Measurements from ENCODE around the gene AIG1. TPM values are rescaled to one million over a fixed set of nuclear protein-coding genes. Genes with fewer than 3 reads are reported as not detected.

Gene AIG1
- total and polyA plus RNA-seq, 2 of the 13 experiments (the other 11 are each of a cell fraction or from before 2014, with no cell fraction given): 115 to 197 TPM

DNA sequence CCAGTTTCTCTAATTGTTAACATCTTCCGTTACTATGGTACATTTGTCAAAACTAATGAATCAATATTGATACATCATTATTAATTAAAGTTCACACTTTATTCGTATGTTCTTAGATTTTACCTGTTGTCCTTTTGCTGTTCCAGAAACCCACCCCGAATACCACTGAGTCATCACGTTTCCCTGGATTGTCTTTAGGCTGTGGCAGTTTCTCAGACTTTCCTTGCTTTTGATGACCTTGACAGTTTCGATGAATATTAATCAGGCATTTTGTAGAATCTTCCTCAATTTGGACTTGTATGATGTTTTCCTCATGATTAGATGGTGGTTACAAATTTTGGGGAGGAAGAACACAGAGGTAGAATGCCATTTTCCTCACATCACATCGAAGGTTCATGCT is 39.1 kb upstream of the AIG1 start:
- Histone ChIP-seq H3K36me3 (replicated peaks in 1 of 2; ENCODE audit: control insufficient read depth in 1 of 2, insufficient read depth in 2 of 2, low read length in 2 of 2) (no peaks in the 10 kb centered on the region), H3K79me2 (ENCODE audit: insufficient read depth, low read length) (no peaks in the 10 kb centered on the region), H3K9me3 (ENCODE audit: low read length) (no peaks in the 10 kb centered on the region), H4K20me1 (ENCODE audit: insufficient read depth, low read length) (no peaks in the 10 kb centered on the region), H2AFZ (ENCODE audit: low read length) (no peak overlapping the region), H3K4me1 (ENCODE audit: insufficient read depth, low read length) (peaks cover 6% of the 10 kb centered on the region; the same call in 1 of the 2 replicates), H3K27me3 (ENCODE audit: control insufficient read depth in 1 of 2, insufficient read depth in 2 of 2, low read length in 2 of 2) (no peaks in the 10 kb centered on the region), H3K27ac (ENCODE audit: extremely low read length, insufficient read depth, low read length) (no peak overlapping the region), H3K4me3 (replicated peaks in 1 of 3; ENCODE audit: insufficient read depth in 1 of 3, low read depth in 2 of 3, low read length in 3 of 3) (no peak overlapping the region), H3K9ac (ENCODE audit: insufficient read depth, low read depth, low read length) (no peak overlapping the region), H3K4me2 (ENCODE audit: low read depth, low read length) (no peak overlapping the region)
- intact Hi-C loops (cut with micrococcal nuclease; ENCODE audit: unreplicated experiment): loop anchor here (10.0 kb wide), 1 partner anchor 547 kb away; no protein-coding TSS in a partner anchor
- BruUV-seq (replicated peaks): no TSS peak
- no peak for DNase-seq (ENCODE audit: low spot score)
- POLR2A ChIA-PET: no interaction called here
- 82% methylated on average over 6 of the region's 6 CpGs for WGBS (ENCODE audit: low lambda C conversion rate)
- CTCF ChIA-PET (ENCODE audit: low intra/inter-chr PET ratio, low total read pairs): no interaction called here
- in situ Hi-C loops (cut with HindIII; ENCODE audit: extremely low pct_ligation_motif_present, low pct_unique_long_range_greater_than_20kb): loop anchor here (5.0 kb wide), 1 partner anchor 329 kb away; no protein-coding TSS in a partner anchor
- no peak for FAIRE-seq
- no peak for ATAC-seq
- TF ChIP-seq MAFF (IDR thresholded peaks at IDR 0.05; ENCODE audit: low read depth, low read length) (peak; percentile 59; the same call in 1 of the 2 replicates), MAFK (conservative IDR thresholded peaks at IDR 0.05 in 1 of 2, IDR thresholded peaks at IDR 0.05 in 1 of 2; ENCODE audit: low read length in 2 of 2) (peak; percentile 57 to 70; a peak in 3 of 4 replicates)
- TF ChIP-seq, protein P1, sequence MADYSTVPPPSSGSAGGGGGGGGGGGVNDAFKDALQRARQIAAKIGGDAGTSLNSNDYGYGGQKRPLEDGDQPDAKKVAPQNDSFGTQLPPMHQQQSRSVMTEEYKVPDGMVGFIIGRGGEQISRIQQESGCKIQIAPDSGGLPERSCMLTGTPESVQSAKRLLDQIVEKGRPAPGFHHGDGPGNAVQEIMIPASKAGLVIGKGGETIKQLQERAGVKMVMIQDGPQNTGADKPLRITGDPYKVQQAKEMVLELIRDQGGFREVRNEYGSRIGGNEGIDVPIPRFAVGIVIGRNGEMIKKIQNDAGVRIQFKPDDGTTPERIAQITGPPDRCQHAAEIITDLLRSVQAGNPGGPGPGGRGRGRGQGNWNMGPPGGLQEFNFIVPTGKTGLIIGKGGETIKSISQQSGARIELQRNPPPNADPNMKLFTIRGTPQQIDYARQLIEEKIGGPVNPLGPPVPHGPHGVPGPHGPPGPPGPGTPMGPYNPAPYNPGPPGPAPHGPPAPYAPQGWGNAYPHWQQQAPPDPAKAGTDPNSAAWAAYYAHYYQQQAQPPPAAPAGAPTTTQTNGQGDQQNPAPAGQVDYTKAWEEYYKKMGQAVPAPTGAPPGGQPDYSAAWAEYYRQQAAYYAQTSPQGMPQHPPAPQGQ (CRISPR knock-in tag; IDR thresholded peaks at IDR 0.05; ENCODE audit: borderline replicate concordance): no peak

DNA sequence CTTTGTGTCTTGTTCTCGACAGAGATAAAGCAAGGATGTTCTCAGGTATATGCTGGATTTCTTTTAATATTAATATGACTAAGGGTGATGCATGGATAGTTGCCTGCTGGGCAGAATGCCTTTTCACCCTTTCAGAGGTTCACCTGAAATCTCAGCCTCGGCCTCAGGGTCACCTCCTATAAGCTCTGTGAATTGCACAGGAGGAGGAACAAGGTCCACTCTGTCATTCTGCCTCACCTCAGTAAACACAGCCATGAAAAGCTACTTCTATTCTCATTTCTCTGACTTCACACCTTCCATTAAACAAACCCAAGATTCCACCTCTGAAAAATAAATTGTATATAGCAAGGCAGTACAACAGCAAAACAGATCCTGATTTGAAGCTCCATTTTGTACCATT is 38.1 kb upstream of the AIG1 start:
- in situ Hi-C loops (cut with HindIII; ENCODE audit: extremely low pct_ligation_motif_present, low pct_unique_long_range_greater_than_20kb): loop anchor here (5.0 kb wide), 1 partner anchor 330 kb away; no protein-coding TSS in a partner anchor
- no TSS peak for BruUV-seq (replicated peaks)

More for the DNA sequence above, 38.1 kb upstream of the AIG1 start:
- no peak overlapping the region for H3K9ac ChIP-seq (ENCODE audit: insufficient read depth, low read depth, low read length)
- H3K79me2 ChIP-seq (ENCODE audit: insufficient read depth, low read length): no peaks in the 10 kb centered on the region
- TF ChIP-seq GFI1 (CRISPR knock-in tag; IDR thresholded peaks at IDR 0.05; ENCODE audit: borderline replicate concordance): peak; percentile 70
- no peak for TF ChIP-seq ZBTB20 (CRISPR knock-in tag; IDR thresholded peaks at IDR 0.05; ENCODE audit: borderline replicate concordance, low read depth)
- ATAC-seq (no peak), DNase-seq (ENCODE audit: low spot score) (no peak), FAIRE-seq (no peak)
- no peak overlapping the region for H2AFZ ChIP-seq (ENCODE audit: low read length)
- no peaks in the 10 kb centered on the region for H3K27me3 ChIP-seq (ENCODE audit: control insufficient read depth in 1 of 2, insufficient read depth in 2 of 2, low read length in 2 of 2)
- 40% methylated on average over 2 of the region's 2 CpGs for WGBS (ENCODE audit: low lambda C conversion rate)
- no peaks in the 10 kb centered on the region for H3K9me3 ChIP-seq (ENCODE audit: low read length)
- no peak overlapping the region for H3K4me3 ChIP-seq (replicated peaks in 1 of 3; ENCODE audit: insufficient read depth in 1 of 3, low read depth in 2 of 3, low read length in 3 of 3)
- H3K4me2 ChIP-seq (ENCODE audit: low read depth, low read length): no peak overlapping the region
- H3K27ac ChIP-seq (ENCODE audit: extremely low read length, insufficient read depth, low read length): no peak overlapping the region
- POLR2A ChIA-PET: no interaction called here
- H3K4me1 ChIP-seq (ENCODE audit: insufficient read depth, low read length): peaks cover 6% of the 10 kb centered on the region; the same call in 1 of the 2 replicates
- CTCF ChIA-PET (ENCODE audit: low intra/inter-chr PET ratio, low total read pairs): no interaction called here
- H3K36me3 ChIP-seq (replicated peaks in 1 of 2; ENCODE audit: control insufficient read depth in 1 of 2, insufficient read depth in 2 of 2, low read length in 2 of 2): no peaks in the 10 kb centered on the region
- H4K20me1 ChIP-seq (ENCODE audit: insufficient read depth, low read length): no peaks in the 10 kb centered on the region
- intact Hi-C loops (cut with micrococcal nuclease; ENCODE audit: unreplicated experiment): loop anchor here (10.0 kb wide), 1 partner anchor 548 kb away; no protein-coding TSS in a partner anchor

Measured in HepG2 (cell line).